HG03565 (cell line): Measurements from ENCODE around the gene COBL.

Source experiments
- ATAC-seq: cut with Tn5 transposase; IDR thresholded peaks from one replicate; pipeline ENCODE4 v1.9.1; 2021; ENCODE audit warnings: mild to moderate bottlenecking, moderate library complexity; ENCODE audit not compliant: unreplicated experiment

Gene COBL

DNA sequence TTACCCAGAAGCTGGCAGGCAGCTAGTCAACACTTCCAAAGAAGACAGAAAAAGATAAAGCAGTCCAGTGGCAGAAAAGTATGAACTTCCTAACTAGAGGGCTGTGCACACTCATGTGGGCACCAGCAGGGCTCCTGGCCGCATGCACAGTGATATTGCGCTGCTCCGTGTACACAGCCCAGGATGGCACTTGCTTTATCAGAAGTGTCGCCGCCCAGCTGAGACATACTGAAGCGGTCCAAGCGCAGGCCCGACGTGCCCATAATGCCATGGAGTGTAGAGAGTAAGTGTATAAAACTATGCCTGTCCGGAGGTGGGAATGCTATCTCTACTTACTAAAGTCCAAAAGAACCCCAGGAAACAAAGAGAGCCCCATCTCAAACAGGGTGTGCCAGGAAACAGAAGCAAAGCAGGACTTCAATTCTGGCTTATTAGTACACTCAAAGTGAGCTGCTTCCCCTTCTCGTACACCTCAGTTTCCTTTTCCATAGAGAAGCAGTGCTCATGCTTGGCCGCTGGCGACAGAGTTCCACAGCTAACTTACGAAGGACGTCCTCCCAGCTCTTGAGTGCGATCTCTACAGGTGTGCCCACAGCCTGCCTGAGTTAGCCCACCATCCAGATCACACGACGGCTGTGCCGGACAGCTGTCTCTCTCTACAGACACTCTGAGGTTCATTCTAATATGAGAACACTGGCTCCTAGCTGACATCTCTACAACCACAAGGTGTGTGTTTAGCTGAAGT is 234.3 kb downstream of the COBL start:
- ATAC-seq: no peak

DNA sequence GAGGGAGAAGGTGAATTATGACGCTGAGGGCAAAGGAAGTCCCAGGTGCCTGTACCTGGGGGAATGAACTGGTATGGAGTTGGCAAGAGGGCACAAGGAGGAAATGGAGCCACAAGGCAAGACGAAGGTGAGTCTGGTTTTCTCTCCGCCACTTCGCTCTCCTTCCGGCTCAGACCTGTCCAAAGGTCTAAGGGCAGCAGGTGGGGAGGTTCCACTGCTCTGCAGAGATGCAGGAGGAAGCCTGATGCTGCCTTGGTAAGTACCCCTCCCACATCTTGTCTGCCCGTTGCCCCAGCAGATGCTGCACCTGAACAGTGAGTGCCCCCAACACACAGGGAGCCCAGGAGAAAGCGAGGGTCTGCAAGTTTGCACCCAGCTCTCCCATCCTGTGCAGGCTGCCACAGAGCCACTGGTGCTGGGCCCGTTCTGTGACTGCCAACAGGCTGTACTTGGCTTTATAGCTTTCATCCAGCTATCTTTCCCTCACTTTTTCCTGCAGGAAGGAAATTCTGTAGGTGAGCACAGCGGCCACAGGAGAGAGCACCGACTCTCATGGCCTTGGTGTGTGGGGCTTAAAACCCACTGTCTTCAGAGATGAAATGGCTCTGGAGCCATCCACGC is 235.2 kb downstream of the COBL start:
- no peak for ATAC-seq

DNA sequence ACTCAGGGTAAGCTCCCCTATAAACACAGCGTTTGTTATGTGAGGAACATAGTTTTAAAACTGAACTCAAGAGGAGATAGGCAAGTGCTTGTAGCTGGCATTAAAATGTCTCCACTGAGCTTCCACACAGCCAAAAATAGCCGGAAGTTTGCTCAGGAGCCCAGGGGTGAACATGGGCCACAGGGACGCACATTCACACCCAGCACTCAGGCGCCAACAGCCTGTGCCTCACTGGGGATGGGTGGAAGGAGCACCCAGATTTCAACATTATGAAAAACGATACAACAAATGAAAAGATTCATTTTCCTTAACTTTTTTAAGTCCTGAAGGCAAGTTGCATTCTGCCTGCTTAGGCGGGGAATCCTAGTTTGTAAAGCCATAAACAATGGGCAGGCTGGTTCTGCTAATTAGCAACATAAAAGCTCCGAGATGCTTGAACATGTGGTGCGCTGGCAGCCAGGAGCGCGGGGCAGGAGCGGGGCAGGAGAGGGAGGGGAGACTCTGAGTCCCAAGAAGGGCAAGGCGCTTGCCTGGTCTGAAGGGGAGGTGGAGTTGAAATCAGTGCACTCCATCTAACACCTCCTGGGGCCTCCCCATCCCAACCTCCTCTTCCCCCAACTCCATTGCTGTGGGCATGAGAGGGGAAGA is 235.9 kb downstream of the COBL start:
- ATAC-seq: no peak

DNA sequence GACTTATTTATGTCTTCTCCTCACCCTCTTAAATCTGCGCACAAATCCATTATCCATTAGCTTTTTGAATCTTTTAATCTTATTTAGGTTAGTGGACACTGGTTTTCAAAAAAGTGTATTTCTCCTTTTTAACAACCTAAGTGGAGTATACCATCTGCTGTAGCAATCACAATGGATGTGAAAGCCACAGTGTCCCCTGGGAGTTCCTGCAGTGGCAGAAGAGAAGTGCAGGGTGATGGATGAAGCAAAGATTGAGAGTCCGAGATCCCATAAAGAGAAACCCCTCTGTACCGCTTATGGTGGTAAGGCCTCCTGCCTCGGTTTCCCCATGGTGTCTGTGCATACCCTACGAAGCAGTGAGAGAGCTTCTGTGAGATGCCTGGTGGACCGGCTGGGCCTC is 236.4 kb downstream of the COBL start:
- ATAC-seq: no peak

DNA sequence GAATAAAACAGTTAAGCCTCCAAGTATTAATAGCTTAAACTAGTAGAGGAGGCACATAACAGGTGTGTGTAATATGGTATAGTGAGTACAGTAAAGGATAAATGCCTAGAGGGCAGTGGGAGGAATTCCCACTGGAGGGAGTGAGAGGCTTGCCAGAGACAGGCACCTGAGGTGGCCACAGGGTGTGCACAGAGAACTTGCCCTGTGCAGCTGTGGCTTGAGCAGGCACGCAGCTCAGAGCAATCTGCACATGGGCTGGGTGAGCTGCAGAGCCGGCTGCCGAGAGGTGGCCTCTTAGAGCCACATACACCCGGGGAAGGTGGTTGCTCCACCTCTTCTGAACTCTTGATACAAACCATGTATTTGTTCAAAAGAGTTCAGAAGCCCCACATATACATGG is 237.1 kb downstream of the COBL start:
- ATAC-seq: no peak

DNA sequence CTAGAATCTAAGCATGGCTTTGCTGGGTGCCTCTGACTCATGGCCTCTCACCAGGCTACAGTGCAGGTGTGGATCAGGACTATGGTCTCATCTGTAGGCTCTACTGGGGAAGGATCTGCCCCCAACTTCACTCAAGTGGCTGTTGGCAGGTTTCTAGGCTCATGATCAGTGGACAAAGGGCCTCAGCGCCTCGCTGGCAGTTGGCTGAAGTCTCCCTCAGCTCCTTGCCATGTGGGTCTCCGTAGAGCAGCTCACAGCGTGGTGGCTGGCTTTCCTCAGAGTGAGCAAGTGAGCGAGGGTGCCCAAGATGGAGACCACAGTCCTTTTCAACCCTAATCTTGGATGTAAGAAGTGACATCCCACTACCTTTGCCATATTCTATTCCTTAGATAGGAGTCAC is 238.0 kb downstream of the COBL start:
- ATAC-seq: no peak

DNA sequence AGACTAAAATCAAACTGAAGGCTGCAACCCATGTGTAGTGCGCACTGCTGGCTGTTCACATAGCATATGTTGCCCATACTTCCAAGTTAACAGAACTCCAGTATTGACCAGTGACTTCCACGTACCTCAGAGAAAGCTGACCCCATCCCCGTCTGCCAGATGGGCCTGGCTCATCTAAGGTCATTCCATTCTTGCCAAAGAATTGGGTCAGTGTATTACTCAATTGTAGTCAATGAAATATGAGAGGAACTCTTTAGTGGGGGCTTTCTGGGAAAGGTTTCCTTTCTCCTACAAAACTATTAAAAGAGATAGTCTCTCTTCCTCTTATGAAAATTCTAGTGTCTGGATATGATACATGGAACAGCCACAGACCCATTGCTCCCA is 238.6 kb downstream of the COBL start:
- ATAC-seq: no peak

DNA sequence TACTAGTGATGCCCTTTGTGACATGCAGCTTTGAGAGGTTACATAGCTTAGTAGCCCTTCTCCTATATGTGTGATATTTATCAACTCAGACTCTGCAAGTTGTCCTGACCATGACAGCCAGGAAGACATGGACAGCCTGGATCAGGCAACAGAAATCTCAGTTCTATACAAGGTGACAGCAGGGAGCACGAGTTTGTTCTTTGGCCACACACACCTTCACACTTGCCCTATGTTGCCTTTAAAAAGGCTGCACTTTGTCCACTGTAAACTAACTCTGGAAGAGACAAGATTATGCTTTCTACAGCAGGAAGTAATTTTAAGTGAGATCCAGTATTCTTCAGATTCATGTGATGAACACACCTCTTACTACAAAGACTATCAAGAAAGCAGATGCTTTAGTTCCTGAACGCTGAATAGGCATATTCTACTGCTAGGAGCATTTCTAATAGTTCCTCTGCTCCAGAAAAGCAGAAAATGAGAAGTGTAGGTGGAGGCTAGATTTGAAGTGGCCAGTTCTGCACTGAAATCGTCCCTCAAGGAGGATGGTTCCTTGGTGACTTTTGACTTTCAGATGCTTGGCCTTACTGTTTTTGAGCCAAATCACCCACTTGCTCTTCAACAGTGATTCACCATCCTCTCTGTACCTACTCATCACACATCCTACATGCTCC is 239.2 kb downstream of the COBL start:
- no peak for ATAC-seq

DNA sequence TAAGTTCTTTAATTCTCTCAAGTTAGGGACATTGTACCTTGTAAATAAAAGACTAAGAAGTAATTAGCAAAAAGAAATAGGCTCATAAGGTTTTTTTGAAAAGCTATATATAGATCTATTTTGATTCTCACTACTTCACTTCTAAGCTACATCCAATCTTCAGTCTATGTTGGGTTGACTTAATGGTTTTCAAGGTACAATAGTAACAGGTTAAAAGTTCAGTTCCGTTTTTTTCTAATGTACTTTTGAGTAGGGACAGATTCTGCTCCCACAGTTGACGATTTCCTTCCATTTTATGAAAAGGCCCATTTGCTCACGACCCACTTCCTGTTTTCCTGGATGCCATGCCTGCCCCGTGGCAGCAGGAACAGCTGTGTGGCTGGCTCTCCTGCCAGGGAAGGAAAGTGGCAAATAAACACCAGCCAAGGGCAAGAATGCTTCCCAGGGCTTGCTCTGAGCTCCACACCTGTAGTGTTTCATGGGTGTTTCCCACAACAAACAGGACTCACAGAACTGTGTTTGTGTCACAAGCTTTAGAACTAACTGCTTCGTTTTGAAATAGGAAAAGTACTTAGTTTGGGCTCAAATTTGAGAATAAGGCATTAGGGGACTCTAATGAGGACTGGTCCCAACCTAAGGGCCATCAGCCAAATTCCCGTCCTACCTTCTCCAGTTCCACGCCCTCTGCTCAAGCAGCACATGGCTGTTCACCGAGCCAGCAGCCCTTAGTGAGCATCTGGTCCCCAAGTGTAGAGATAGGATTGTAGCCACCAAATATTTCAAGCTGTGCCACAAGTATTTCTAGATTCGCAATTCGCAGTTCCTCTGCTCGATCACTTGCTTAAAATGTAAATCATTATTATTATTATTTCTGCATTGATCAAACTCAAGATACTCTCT is 240.7 kb downstream of the COBL start:
- ATAC-seq: no peak

DNA sequence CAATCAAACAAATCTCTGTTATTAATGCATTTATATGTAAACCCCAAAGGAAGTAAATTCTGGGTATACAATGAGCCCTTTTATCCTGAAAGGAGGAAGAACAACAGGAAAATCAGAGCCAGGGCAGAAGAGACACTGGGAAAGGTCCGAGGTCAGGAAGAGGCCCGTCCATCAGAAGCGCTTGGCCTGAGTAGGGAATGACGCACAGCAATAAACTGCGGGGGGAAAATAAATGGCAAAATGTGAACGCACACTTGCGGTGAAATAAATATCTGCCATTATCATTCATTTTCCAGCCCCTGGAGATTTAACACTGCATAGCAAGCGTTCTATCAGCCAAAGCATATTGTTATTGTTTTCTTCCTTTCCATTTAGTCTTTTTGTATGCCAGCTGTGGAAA is 243.4 kb downstream of the COBL start:
- ATAC-seq: no peak

DNA sequence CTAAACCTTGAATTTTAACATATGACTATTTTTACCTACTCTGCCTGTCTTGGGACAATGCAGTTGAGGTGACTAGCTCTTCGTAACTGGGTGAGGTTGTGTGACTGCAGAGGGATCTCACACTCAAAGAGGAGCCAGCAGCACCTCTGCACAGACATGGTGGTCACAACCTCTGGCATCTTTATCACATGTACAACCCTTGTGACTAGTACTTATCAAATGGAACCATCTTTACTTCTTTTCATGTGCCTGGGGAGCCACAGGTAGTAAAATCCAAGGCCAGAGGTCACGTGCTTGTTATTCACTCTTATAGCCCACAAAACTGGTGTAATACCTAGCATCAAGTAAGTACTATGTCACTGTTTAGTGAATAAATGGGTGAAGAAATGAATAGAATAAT is 244.3 kb downstream of the COBL start:
- no peak for ATAC-seq

DNA sequence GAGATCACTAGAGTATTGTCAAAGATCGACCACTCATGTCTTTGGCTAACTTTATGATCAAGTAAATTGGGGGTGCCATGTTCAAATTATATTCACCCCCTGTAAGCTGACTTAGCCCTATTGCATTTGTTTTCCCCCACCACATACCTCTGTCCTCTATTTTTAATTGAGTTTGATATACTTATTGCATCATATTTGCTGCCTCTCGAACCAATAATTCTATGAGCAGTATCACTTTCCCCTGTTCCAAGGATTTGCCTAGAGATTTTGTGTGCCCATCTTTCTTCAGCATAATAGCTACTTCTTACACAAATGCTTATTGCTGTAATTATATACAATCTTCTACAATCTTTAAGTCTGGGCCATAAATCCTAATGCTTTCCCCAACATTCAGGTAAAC is 245.2 kb downstream of the COBL start:
- no peak for ATAC-seq

DNA sequence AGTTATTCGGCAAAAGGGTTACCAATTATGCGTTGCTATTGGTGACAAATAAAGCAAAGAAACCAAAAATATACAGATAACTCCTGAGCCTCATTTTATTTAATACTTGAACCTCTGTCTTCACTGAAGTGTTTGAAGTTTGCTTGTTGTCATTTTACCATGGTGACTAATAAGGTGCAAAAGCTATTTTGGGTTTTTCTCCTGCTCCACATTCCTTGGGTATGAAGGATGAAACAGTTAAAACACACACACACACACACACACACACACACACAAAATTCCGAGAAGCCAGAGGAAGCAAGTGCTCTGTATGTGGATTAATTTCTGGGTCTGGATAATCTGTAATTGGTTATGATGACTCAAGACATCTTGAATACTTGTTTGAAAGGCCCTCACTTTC is 246.5 kb downstream of the COBL start:
- no peak for ATAC-seq

DNA sequence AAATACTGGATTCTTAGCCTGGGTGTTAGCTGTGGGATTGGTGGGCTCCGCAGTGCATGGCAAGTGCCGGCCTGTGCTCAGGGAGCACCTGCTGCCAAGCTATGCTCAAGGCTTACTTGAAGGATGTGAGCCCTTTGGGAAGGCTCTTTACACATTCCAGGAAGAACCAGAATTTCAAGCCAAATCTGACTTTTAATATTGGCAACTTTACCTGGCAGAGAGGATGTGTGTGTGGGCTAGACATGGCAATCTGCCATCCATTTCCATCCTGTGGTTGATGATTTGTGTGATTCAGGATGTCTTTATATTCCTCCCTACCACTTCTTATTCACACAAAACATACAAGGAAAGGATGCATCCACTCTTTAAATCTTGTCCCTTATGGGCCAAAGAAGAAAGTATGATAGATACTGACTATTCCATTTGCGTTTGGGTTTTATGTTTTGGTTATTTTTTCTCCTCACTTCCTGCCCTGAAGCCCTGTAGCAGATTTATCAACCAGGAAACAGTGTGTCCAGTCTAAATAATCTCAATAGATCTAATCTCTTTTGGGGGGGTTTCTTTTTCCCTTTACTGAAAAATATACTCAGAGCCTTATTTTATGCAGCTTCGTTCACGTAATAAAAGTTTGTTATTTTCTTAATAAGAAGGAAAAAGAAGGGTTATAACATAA is 247.1 kb downstream of the COBL start:
- no peak for ATAC-seq

DNA sequence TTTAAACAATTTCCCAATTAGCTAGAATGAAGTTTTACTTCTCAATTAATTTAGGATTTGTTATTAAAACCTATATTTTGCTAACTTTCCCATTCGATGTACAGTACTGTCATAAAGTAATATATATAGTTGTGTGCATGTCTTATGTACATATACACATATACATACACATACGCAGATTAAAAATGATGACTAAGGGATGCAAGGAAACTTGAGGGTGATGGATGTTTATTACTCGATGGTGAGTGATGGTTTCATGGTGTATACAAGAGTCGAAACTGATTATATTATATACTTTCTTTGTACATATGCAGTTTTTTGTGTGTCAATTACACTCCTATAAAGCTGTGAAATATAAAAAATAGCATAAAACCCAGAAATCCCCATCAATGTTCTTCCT is 248.2 kb downstream of the COBL start:
- ATAC-seq: no peak

DNA sequence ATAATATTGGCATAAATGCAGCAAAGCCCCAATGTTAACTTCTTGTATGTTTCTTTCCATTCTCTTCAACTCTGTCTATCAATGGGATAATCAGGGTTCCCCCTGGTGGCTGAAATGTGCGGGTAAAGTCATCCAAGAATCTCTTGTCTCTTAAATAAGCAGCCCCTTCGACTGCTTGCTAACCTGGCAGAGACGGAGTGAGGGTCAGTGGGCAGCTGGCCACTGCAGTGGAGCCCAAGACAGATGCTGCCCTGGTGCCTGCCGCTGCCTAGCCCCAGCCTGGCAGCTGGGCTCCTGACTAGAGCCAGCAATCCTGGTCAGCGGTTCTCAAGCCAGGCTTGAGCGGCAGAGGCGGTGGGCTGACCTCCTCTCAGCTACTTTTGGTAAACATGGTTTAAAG is 248.9 kb downstream of the COBL start:
- peak; percentile 56 for ATAC-seq

DNA sequence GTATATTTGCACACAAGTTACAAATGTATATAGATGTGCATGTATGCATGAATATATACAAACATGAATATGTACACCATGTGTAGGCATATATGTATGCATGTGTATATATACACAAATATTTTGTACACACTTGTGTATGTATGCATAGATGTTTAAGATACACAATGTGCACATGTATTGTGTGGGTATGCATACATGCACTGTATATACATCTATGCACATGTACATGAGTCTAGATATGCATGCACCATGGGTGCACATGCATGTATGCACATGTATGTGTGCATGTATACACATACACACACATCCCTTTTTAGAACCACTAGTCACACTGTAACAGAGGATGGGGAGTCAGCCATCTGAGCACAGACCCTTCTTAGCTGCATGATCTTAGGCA is 249.4 kb downstream of the COBL start:
- no peak for ATAC-seq

DNA sequence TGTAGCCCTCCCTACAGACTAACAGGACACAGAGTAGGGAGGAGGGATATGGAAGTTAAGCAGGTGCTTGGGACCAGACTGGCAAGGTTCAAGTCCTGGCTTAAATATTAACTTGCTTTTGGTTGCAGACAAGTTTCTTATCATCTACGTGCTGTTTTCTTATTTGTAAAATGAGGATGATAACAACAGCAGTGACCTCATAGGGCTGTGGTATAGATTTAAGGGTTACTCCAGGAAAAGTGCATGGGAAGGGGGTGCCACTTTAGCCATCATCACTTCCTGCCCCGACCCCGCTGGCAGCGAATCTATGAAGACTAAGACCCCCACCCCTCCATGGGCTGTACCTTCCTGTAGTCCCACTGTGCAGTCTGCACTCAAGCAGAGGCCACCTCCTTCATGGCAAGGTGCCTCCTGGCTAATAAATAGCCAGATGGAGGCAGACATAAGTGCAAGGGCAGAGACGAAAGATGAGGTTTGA is 250.2 kb downstream of the COBL start:
- no peak for ATAC-seq

DNA sequence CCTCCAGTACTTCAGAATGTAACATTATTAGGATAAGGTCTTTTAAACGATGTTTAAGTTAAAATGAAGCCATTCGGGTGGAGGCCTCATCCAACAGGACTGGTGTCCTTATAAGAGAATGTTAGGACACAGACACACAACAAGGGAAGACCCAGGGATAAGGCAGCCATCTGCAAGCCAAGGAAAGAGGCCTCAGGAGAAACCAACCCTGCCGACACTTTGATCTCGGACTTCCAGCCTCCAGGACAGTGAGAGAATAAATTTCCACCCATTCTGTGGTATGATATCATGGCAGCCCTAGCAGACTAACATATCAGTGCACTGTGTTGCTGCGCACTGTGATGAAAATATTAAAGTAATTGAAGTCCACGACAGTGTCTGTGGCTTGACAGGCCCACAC is 250.8 kb downstream of the COBL start:
- no peak for ATAC-seq

DNA sequence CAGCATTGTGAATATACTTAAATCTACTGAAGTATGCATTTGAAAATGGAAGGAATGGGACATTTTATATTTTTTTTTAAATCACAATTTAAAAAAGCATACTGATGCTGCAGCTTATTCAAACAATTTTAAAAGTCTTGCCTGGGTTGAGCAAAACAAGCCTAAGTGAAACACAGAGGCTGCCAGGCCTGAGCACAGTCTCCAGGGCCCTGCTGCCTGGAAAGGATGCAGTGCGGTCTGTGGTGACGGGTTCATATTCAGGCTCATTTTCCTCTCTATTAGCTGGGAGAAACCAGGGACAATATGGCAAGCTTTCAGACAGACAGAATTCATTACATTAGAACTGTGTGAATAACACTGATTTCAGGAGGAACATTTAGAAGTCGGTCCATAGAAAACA is 251.9 kb downstream of the COBL start:
- ATAC-seq: no peak
